Fibroblast of the aortic adventitia (primary cell): ENCODE data around the gene CDC25A. TPM values are rescaled to one million over a fixed set of nuclear protein-coding genes. Genes with fewer than 3 reads are reported as not detected.
A peak's percentile ranks its signal among the peaks of the same experiment; 100 is the strongest.

Experiments used
- DNase-seq: peaks from one replicate; pipeline ENCODE4 v3.0.0-alpha.2; 2010; ENCODE audit warnings: low read depth
- H3K4me3 ChIP-seq: 2 replicates; pipeline ENCODE4 v1.5.1; 2011; ENCODE audit warnings: low read depth, mild to moderate bottlenecking, control low read depth, low read length, moderate library complexity
- total RNA-seq: library from RNA; depleted of rRNA; stranded (reverse); fragments of >200 nt; gene quantifications from 2 replicates; pipeline ENCODE4 v1.2.3, GENCODE V29; 2012; ENCODE audit warnings: low replicate concordance
- TF ChIP-seq, protein P1 (sequence below): IDR thresholded peaks from 2 replicates; pipeline ENCODE4 v1.5.1; 2011; ENCODE audit warnings: mild to moderate bottlenecking, low read length, control low read depth, inconsistent platforms; ENCODE audit not compliant: insufficient read depth

CDC25A gene
- total RNA-seq, 1 donor: 13.6 TPM

DNA sequence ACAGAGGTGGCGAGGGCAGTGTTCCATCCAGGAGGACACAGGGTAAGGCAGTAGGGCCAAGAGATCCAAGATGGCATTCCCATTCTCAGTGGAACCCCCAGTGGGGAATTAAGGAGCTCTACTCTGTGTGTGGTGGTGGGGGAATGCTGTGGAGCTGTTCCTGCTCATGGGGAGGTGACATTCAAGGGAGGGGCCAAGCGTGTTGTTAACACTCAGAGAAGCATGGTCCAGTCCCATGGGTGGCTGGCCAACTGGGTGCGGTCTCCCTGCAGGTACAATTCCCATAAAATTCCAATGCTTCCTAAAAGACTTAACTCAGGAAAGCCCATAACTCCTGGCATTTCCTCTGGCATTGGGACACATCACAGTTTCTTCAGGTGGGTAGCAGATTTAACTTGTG, 37.4 kb upstream of the CDC25A start:
- DNase-seq: no peak

DNA sequence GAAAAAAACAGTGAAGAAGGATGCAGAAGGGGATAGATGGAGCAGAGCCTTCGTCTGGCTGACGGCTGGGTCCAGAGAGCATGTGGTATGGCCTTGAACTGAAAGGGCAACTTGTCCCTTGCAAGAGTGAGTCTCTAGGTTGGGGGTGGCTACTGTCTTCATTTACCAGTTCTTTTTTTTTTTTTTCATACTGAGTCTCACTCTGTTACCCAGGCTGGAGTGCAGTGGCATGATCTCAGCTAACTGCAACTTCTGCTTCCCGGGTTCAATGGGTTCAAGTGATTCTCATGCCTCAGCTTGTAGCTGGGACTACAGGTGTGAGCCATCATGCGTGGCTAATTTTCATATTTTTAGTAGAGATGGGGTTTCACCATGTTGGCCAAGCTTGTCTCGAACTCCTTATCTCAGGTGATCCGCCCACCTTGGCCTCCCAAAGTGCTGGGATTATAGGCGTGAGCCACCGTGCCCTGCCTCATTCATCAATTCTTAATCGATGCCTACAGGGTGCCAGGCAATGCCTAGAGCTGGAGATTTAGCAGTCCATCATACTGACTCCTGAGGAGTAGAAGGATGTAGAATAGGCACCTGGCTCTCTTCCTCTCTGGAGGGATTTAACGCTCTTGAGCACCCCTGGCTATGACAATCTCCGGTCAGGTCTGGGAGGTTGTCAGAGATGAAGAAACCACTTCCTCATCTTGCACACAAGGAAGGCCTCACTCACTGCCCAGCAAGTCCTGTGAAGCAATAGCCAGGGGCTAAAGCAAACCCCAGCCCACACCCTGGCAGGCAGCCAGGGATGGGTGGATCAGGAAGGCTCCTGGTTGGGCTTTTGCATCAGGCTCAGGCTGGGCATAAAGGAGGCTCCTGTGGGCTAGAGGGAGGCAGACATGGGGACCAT, 34.6 kb upstream of the CDC25A start, which contains the start of gene CAMP:
CAMP (plus strand) TSS at position 880 of the 898 bp plus-strand sequence; CDS start at position 897, 17 bp downstream.
- DNase-seq: peak; percentile 45

More for the DNA sequence above, 37.4 kb upstream of the CDC25A start:
- TF ChIP-seq, protein P1, sequence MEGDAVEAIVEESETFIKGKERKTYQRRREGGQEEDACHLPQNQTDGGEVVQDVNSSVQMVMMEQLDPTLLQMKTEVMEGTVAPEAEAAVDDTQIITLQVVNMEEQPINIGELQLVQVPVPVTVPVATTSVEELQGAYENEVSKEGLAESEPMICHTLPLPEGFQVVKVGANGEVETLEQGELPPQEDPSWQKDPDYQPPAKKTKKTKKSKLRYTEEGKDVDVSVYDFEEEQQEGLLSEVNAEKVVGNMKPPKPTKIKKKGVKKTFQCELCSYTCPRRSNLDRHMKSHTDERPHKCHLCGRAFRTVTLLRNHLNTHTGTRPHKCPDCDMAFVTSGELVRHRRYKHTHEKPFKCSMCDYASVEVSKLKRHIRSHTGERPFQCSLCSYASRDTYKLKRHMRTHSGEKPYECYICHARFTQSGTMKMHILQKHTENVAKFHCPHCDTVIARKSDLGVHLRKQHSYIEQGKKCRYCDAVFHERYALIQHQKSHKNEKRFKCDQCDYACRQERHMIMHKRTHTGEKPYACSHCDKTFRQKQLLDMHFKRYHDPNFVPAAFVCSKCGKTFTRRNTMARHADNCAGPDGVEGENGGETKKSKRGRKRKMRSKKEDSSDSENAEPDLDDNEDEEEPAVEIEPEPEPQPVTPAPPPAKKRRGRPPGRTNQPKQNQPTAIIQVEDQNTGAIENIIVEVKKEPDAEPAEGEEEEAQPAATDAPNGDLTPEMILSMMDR: no peak
- H3K4me3 ChIP-seq: no peak overlapping the region

GRCh38 chr3:48220746-48221145, 32.5 kb upstream of the CDC25A start:
- no peak overlapping the region for H3K4me3 ChIP-seq
- TF ChIP-seq, protein P1: no peak
- no peak for DNase-seq

More for the DNA sequence above, 34.6 kb upstream of the CDC25A start, which contains the start of gene CAMP:
- H3K4me3 ChIP-seq: no peak within 1 kb of the TSS
- TF ChIP-seq, protein P1: no peak

DNA sequence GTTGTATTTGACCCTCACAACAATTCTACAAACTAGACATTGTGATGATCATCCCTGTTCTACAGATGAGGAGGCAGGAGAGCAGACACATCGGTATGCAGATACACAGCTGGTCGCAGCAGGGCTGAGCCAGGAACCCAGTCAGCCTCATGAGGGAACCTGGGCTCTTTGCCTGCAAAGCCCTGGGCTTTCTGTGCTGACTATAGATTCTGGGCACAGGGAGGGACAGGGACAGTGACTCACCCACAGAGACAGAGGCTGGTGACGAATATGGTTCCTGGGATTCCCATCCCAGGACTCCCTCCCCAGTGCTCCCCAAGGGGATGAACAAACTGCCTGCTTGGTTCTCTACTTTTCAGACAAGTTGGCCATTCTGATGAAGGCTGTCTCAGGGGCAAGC, 31.3 kb upstream of the CDC25A start:
- peak; percentile 30 for DNase-seq
- H3K4me3 ChIP-seq: no peak overlapping the region
- TF ChIP-seq, protein P1: no peak

DNA sequence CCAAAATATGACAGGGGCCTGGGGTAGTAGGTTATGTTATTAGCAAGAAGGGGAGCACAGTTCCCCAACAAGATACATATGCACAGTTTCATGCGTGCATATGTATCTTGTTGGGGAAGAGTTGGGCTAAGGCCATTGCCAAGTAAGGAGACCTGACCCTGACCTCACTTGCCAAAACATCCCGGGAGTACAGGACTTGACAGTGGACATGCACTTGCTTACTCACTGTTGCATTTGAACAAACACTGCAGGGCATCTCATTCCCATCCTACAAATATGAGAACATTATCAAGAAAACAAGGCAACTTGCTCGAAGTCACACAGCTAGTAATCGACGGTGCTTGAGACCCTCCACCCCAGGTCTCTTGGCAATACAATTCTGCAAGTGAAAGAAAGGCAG, 30.3 kb upstream of the CDC25A start:
- TF ChIP-seq, protein P1: no peak
- no peak for DNase-seq
- no peak overlapping the region for H3K4me3 ChIP-seq

- TF ChIP-seq, protein P1: no peak
- no peak for DNase-seq
- H3K4me3 ChIP-seq: no peak overlapping the region
These were observed 29.2 kb upstream of the CDC25A start for GRCh38 chr3:48217449-48217848.
